BE2C (cell line): Measurements from ENCODE around the gene SPCS1.

Experiments
- DNase-seq: peaks from one replicate; pipeline ENCODE4 v3.0.0-alpha.2; 2020
- H3K27me3 ChIP-seq: fragments of 250-450 bp; sonication (Bioruptor Pico); 2 replicates; pipeline ENCODE4 v1.5.1; 2020; ENCODE audit warnings: mild to moderate bottlenecking
- H3K36me3 ChIP-seq: fragments of 250-450 bp; sonication (Bioruptor Pico); 2 replicates; pipeline ENCODE4 v1.5.1; 2020; ENCODE audit warnings: mild to moderate bottlenecking
- H3K4me1 ChIP-seq: fragments of 250-450 bp; sonication (Bioruptor Pico); 2 replicates; pipeline ENCODE4 v1.5.1; 2020
- H3K4me3 ChIP-seq: 2 replicates; pipeline ENCODE4 v1.5.1; 2011; ENCODE audit warnings: low read depth, low read length
- H3K9me3 ChIP-seq: fragments of 250-450 bp; sonication (Bioruptor Pico); 2 replicates; pipeline ENCODE4 v1.5.1; 2020
- CTCF ChIP-seq: IDR thresholded peaks from 2 replicates; pipeline ENCODE4 v1.5.1; 2012; ENCODE audit warnings: mild to moderate bottlenecking, low read depth, low read length

Gene SPCS1

GRCh38 chr3:52712291-52713212 lies 6.6 kb downstream of the SPCS1 start:
- Histone ChIP-seq H3K4me1 (no peaks in the 10 kb centered on the region), H3K9me3 (no peaks in the 10 kb centered on the region), H3K27me3 (no peaks in the 10 kb centered on the region), H3K4me3 (no peak overlapping the region), H3K36me3 (no peaks in the 10 kb centered on the region; the same call in none of the 2 replicates)
- no peak for TF ChIP-seq CTCF
- no peak for DNase-seq

- no peaks in the 10 kb centered on the region for H3K4me1 ChIP-seq
- no peaks in the 10 kb centered on the region for H3K9me3 ChIP-seq
- no peaks in the 10 kb centered on the region for H3K27me3 ChIP-seq
- no peak for TF ChIP-seq CTCF
- DNase-seq = no peak
- no peak overlapping the region for H3K4me3 ChIP-seq
- H3K36me3 ChIP-seq = no peaks in the 10 kb centered on the region; the same call in 1 of the 2 replicates
Observed at GRCh38 chr3:52714335-52715302, 8.7 kb downstream of the SPCS1 start.

- Histone ChIP-seq H3K4me3 (no peak overlapping the region), H3K4me1 (no peaks in the 10 kb centered on the region), H3K27me3 (no peaks in the 10 kb centered on the region), H3K9me3 (no peaks in the 10 kb centered on the region), H3K36me3 (no peaks in the 10 kb centered on the region; the same call in 1 of the 2 replicates)
- no peak for DNase-seq
- no peak for TF ChIP-seq CTCF
Observed at GRCh38 chr3:52715714-52716305, 9.9 kb downstream of the SPCS1 start.

GRCh38 chr3:52719618-52720017 lies 13.7 kb downstream of the SPCS1 start:
- DNase-seq = no peak
- TF ChIP-seq CTCF = no peak

GRCh38 chr3:52721002-52721729 lies 15.3 kb downstream of the SPCS1 start:
- no peak for DNase-seq
- no peak for TF ChIP-seq CTCF
- no peak overlapping the region for H3K4me3 ChIP-seq

More at GRCh38 chr3:52719618-52720017, 13.7 kb downstream of the SPCS1 start:
- no peaks in the 10 kb centered on the region for H3K4me1 ChIP-seq
- H3K27me3 ChIP-seq = no peaks in the 10 kb centered on the region
- no peak overlapping the region for H3K4me3 ChIP-seq
- no peaks in the 10 kb centered on the region for H3K36me3 ChIP-seq
- H3K9me3 ChIP-seq = no peaks in the 10 kb centered on the region

More at GRCh38 chr3:52721002-52721729, 15.3 kb downstream of the SPCS1 start:
- H3K27me3 ChIP-seq = no peaks in the 10 kb centered on the region
- no peaks in the 10 kb centered on the region for H3K9me3 ChIP-seq
- no peaks in the 10 kb centered on the region for H3K36me3 ChIP-seq
- no peaks in the 10 kb centered on the region for H3K4me1 ChIP-seq
